EL (cell line): ENCODE measurements around the gene CD38.

Experiments used
- DNase-seq: peaks from one replicate; pipeline ENCODE4 v3.0.0-alpha.2; 2016

CD38 gene

DNA sequence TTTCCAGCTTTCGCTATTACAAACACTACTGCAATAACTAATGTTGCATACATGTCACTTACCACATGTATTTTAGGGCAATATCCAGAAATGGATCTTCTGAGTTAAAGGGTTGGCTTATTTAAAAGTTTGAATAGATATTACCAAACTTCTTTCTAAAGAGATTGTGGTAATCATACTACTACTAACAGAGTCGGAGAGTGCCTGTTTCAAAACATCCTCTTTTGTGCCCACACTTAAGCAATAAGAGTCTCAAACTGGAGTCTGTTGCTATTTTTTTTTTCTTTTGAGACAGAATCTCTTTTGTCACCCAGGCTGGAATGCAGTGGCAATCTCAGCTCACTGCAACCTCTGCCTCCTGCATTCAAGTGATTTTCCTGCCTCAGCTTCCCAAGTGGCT is 124.6 kb downstream of the CD38 start:
- DNase-seq: no peak
